ENCODE results near the gene GPR15. TPM values are rescaled to one million over a fixed set of nuclear protein-coding genes. Genes with fewer than 3 reads are reported as not detected.

GPR15 gene
- polyA plus RNA-seq, 3 donors = not detected

GRCh38 chr3:98580401-98581386, 48.9 kb downstream of the GPR15 start:
- DNase-seq (ENCODE audit: extremely low read depth in 1 of 11, low read depth in 9 of 11, low spot score in 4 of 11) = no peak

GRCh38 chr3:98581474-98581873, 49.7 kb downstream of the GPR15 start:
- DNase-seq (ENCODE audit: extremely low read depth in 1 of 11, low read depth in 9 of 11, low spot score in 4 of 11) = no peak

GRCh38 chr3:98582042-98582441, 50.3 kb downstream of the GPR15 start:
- no peak for DNase-seq (ENCODE audit: extremely low read depth in 1 of 11, low read depth in 9 of 11, low spot score in 4 of 11)

- DNase-seq (ENCODE audit: extremely low read depth in 1 of 11, low read depth in 9 of 11, low spot score in 4 of 11) = no peak
These were observed 52.0 kb downstream of the GPR15 start for GRCh38 chr3:98583766-98584165.

Other genes starting within 250 kb of the GPR15 start
- gene OR5H2, start 249.5 kb upstream of the GPR15 start, polyA plus RNA-seq (ENCODE audit: insufficient read length in 3 of 3) = not detected
- not detected for gene OR5K4, start 178.1 kb upstream of the GPR15 start, polyA plus RNA-seq (ENCODE audit: insufficient read length in 3 of 3)
- not detected for gene OR5K3, start 141.3 kb upstream of the GPR15 start, polyA plus RNA-seq (ENCODE audit: insufficient read length in 3 of 3)
- not detected for gene OR5K1, start 68.8 kb upstream of the GPR15 start, polyA plus RNA-seq (ENCODE audit: insufficient read length in 3 of 3)
- gene OR5K2, start 34.3 kb upstream of the GPR15 start, polyA plus RNA-seq (ENCODE audit: insufficient read length in 3 of 3) = under 1 TPM in 1 of 3 donors, not detected in 2; 0.79 TPM
- 100 to 1,000 TPM; 140 to 174 (median 164) TPM for gene CLDND1, start 9.1 kb upstream of the GPR15 start, polyA plus RNA-seq (ENCODE audit: insufficient read length in 3 of 3)
- 10 to 100 TPM; 21.8 to 23.8 (median 23.2) TPM for gene CPOX, start 61.6 kb downstream of the GPR15 start, polyA plus RNA-seq (ENCODE audit: insufficient read length in 3 of 3)
- 10 to 100 TPM; 56.4 to 77.6 (median 76.5) TPM for gene ST3GAL6, start 231.4 kb downstream of the GPR15 start, polyA plus RNA-seq (ENCODE audit: insufficient read length in 3 of 3)

Measured in renal cortex interstitium (tissue), 11 donors.